Esophagus (tissue), 2 donors: ENCODE results near the gene ADARB2. TPM values are rescaled to one million over a fixed set of nuclear protein-coding genes. Genes with fewer than 3 reads are reported as not detected.

Experiments
- H3K27ac ChIP-seq, 2 donors: one replicate each; pipeline ENCODE4 v1.5.1; 2013; ENCODE audit warnings: low read depth in 2 of 2, mild to moderate bottlenecking in 2 of 2, inconsistent platforms in 1 of 2, low read length in 1 of 2, moderate library complexity in 1 of 2
- H3K27me3 ChIP-seq, 2 donors: one replicate each; pipeline ENCODE4 v1.6.1; 2013; ENCODE audit warnings: low read length in 2 of 2, control low read depth in 1 of 2, mild to moderate bottlenecking in 1 of 2; ENCODE audit not compliant: insufficient read depth in 2 of 2, control insufficient read depth in 1 of 2
- H3K36me3 ChIP-seq, 2 donors: one replicate each; pipeline ENCODE4 v1.6.1; 2013; ENCODE audit warnings: low read length in 1 of 2; ENCODE audit not compliant: control insufficient read depth in 2 of 2, insufficient read depth in 2 of 2
- H3K4me1 ChIP-seq, 2 donors: one replicate each; pipeline ENCODE4 v1.6.1; 2013; ENCODE audit warnings: low read length in 1 of 2; ENCODE audit not compliant: control insufficient read depth in 2 of 2, insufficient read depth in 2 of 2
- H3K4me3 ChIP-seq, 2 donors: one replicate each; pipeline ENCODE4 v1.5.1; 2013; ENCODE audit warnings: low read length in 2 of 2, mild to moderate bottlenecking in 2 of 2, low read depth in 1 of 2, moderate library complexity in 1 of 2
- H3K9me3 ChIP-seq, 2 donors: one replicate each; pipeline ENCODE4 v1.6.1; 2013; ENCODE audit warnings: mild to moderate bottlenecking in 2 of 2, low read depth in 1 of 2, low read length in 1 of 2, moderate library complexity in 1 of 2; ENCODE audit not compliant: control insufficient read depth in 2 of 2, insufficient read depth in 1 of 2
- WGBS, 2 donors: extraction: QIAGEN DNeasy Blood & Tissue Kit; methylation state at CpG; one replicate each; pipeline ENCODE4 v1.1.7; 2013; 5-methylcytosine and 5-hydroxymethylcytosine counted together
- polyA plus RNA-seq, 2 donors: library from polyadenylated mRNA; stranded (reverse); fragments of 200-250 nt; gene quantifications; one replicate each; pipeline ENCODE4 v1.2.3, GENCODE V29; 2013
- donor health status: healthy with polysubstance abuse.
- donor health status: Bipolar disorder and iron deficiency.

The ADARB2 gene
- polyA plus RNA-seq, 2 donors: 0.33 to 0.65 TPM

DNA sequence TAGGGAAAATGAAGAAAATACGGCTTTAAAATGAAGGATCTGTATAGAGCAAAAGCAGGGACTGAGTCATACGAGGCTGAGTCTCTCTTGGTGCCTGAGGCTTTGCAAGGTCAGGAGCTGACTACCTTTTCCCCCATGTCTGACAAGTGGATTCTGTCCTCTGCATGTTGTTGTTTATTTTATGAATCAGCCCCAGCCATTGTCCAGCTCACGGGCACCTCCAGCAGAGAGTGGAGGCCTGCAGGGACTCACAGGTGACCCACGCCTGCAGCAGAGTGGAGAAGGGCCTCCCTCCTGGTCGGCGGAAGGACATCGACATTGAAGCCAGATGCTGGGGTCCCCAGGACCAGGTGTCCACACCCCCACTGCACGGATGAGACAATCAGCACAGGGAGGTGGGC lies 447.3 kb downstream of the ADARB2 start:
- peak overlapping the region in 1 of 2 donors; percentile 74 for H3K27ac ChIP-seq
- H3K36me3 ChIP-seq: no peaks in the 10 kb centered on the region
- no peak overlapping the region for H3K4me3 ChIP-seq
- WGBS, 2 donors: 58 to 72% methylated on average over 8 of the region's 8 CpGs
- H3K9me3 ChIP-seq: no peaks in the 10 kb centered on the region
- H3K27me3 ChIP-seq: no peaks in the 10 kb centered on the region
- H3K4me1 ChIP-seq: peaks cover 2 to 17% of the 10 kb centered on the region in 2 donors

DNA sequence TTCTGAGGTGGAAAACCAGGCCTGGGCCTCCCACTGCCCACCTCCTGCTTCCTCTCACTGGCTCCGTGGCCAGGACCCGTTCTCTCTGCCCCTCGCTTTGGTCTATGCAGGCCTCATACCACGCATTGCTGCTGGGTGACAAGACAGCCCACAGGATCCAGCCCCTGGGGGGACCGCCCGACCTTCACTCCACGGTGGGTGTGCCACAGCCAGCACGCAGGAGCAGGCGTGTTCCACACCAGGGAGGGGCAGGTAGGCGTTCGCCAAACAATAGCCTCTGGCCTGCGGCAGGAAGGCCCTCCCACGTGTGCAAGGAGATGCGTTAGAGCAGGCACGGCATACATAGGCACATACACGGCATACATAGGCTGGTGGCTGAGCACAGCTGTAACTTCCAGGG lies 447.7 kb downstream of the ADARB2 start:
- WGBS, 2 donors: 48 to 67% methylated on average over 16 of the region's 16 CpGs
- Histone ChIP-seq H3K4me1 (peaks cover 2 to 17% of the 10 kb centered on the region in 2 donors), H3K9me3 (no peaks in the 10 kb centered on the region), H3K27me3 (no peaks in the 10 kb centered on the region), H3K27ac (peak overlapping the region; percentile 57 to 77), H3K36me3 (no peaks in the 10 kb centered on the region), H3K4me3 (no peak overlapping the region)

DNA sequence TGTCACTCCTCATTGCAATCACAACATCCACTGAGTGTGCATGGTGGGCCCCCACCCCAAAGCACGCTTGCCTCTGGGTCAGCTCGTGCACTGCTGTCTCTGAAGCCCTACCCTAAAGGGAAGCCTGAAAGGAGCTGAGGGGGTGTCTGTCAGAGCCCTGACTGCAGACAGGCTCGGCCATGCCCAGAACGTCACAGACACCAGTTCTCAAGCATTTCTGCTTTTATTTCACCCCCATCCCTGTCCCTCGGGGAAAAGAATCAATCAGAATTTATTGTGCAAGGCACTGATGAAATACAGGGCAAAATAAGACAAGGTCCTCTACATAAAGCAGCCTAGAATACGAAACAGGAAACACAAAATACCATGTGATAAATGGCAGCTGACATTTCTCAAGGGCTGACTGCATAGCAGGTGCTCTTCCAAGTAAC lies 449.3 kb downstream of the ADARB2 start:
- Histone ChIP-seq H3K4me3 (no peak overlapping the region), H3K27me3 (no peaks in the 10 kb centered on the region)

DNA sequence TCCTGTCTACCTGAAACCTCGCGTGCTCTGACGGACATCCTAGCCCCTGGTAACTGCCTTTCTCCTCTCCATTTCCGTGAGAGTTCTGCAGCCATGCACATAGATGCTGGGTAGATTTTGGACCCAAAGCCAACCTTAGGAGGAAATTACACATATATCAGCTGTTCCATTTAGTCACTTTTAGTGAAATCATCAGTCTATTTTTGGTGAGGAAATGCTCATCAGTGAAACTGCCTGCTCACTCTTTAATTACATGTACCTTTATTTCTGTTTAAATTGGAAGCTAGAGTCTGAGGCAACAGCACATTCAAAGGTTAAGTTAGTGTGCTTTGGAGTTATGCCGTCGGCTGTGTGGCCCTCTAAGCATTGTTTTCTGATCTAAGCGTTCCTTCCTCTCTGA lies 449.8 kb downstream of the ADARB2 start:
- no peaks in the 10 kb centered on the region for H3K36me3 ChIP-seq
- no peaks in the 10 kb centered on the region for H3K27me3 ChIP-seq
- 63 to 64% methylated on average over 7 of the region's 7 CpGs for WGBS, 2 donors
- no peak overlapping the region for H3K4me3 ChIP-seq
- no peaks in the 10 kb centered on the region for H3K9me3 ChIP-seq
- peak overlapping the region in 1 of 2 donors; percentile 82 for H3K27ac ChIP-seq
- H3K4me1 ChIP-seq: peaks cover 2 to 17% of the 10 kb centered on the region in 2 donors

More for the DNA sequence above, 449.3 kb downstream of the ADARB2 start:
- no peaks in the 10 kb centered on the region for H3K9me3 ChIP-seq
- 28 to 33% methylated on average over 6 of the region's 6 CpGs for WGBS, 2 donors
- peaks cover 2 to 17% of the 10 kb centered on the region in 2 donors for H3K4me1 ChIP-seq
- no peaks in the 10 kb centered on the region for H3K36me3 ChIP-seq
- H3K27ac ChIP-seq: peak overlapping the region in 1 of 2 donors; percentile 82

DNA sequence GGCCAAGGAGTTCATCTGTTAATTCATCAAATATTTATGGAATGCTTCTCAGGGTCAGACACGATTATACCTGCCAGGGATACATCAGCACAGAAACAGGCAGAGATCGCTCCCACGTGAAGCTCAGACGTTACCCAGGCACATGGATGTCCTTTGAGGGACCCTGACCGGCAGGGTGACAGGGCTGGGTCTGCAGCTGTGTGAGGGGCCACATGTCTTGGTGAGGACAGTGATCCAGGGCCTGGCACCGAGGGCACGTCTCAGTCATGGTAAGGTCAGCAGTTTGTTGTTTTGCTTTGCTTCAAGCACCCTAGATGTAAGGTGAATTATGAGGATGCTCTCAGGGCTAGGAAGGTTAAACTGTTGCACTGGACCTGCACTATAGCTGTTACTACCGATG lies 453.2 kb downstream of the ADARB2 start:
- 83 to 87% methylated on average over 8 of the region's 8 CpGs for WGBS, 2 donors
- Histone ChIP-seq H3K27ac (no peak overlapping the region), H3K4me1 (peaks cover 2 to 8% of the 10 kb centered on the region in 2 donors), H3K9me3 (no peaks in the 10 kb centered on the region), H3K27me3 (no peaks in the 10 kb centered on the region), H3K4me3 (no peak overlapping the region), H3K36me3 (no peaks in the 10 kb centered on the region)

DNA sequence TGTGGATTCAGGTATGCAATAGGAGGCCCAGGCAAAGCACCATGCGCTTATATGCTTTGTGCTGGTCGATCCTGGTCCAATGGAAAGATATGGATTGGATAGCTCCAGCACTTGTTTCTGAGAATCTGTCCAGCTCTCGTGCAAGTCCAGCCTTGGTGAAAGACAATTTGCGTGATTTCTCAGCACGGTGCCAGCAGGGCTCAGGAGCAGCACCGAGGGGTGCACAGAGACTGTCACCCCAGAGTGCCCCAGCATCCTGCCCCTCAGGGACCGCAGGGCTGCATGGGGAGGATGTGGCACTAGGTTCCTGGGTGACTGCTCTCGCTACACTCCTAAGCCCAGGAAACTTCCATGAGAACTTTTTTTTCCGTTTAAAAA lies 455.9 kb downstream of the ADARB2 start:
- H3K36me3 ChIP-seq: no peaks in the 10 kb centered on the region

DNA sequence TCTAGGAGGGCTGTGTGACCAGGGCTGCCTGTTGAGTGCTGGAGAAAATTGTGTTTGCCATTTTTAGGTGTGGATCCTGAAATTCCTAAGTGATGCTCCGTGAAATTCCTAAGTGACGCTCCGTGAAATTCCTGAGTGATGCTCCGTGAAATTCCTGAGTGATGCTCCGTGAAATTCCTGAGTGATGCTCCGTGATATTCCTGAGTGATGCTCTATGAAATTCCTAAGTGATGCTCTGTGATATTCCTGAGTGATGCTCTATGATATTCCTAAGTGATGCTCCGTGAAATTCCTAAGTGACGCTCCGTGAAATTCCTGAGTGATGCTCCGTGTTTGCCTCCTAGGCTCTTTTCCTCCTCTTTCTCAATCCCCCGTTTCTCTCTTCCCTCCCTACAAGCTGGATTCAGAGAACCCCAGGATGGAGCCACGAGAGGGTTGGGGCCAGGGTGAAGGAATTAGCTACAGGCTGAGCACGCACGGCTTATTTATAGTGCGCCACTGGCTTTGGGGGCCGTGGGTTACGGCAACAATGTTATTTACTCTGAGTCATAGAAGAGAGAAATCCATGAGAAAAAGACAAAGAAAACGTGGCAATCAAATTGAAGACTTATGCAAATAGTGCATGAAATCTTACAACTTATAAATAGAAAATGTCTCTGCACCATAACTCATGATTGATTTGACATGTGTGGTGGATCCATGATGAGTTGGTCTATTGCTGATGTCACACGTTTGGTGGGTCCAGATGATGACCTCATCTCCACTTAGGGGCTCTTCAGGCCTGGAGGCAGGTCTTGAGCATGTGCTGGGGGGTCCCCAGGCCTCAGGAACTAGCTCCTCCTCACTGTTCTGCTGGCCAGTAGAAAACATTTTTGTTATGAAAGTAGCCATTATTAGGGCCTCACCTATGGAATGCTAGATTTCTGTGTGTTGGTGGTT lies 456.6 kb downstream of the ADARB2 start:
- H3K36me3 ChIP-seq: no peaks in the 10 kb centered on the region
- 78 to 81% methylated on average over 19 of the region's 19 CpGs for WGBS, 2 donors

More for the DNA sequence above, 455.9 kb downstream of the ADARB2 start:
- Histone ChIP-seq H3K4me1 (peaks cover 0 to 2% of the 10 kb centered on the region in 2 donors), H3K9me3 (no peaks in the 10 kb centered on the region), H3K4me3 (no peak overlapping the region), H3K27me3 (no peaks in the 10 kb centered on the region), H3K27ac (no peak overlapping the region)
- WGBS, 2 donors: 87 to 90% methylated on average over 9 of the region's 9 CpGs

DNA sequence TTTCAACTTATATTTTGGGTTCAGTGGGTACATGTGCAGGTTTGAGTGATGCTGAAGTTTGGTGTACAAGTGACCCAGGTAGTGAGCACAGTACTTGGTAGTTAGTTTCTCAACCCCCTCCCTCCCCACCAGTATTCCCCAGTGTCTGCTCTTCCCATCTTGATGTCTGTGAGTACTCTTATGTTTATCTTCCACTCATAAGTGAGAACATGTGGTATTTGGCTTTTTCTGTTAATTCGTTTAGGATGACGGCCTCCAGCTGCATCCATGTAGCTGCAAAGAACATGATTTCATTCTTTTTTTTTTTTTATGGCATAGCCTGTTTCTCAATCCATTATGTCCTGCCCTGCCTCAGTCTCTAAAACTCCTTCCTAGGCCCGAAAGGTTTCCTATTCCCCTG lies 459.0 kb downstream of the ADARB2 start:
- Histone ChIP-seq H3K4me1 (peaks cover 0 to 2% of the 10 kb centered on the region in 2 donors), H3K27ac (no peak overlapping the region), H3K27me3 (no peaks in the 10 kb centered on the region), H3K4me3 (no peak overlapping the region), H3K36me3 (no peaks in the 10 kb centered on the region), H3K9me3 (no peaks in the 10 kb centered on the region)
- WGBS, 2 donors: 67 to 73% methylated on average over 3 of the region's 3 CpGs

More for the DNA sequence above, 456.6 kb downstream of the ADARB2 start:
- H3K27ac ChIP-seq: no peak overlapping the region
- H3K4me3 ChIP-seq: no peak overlapping the region
- peaks cover 0 to 2% of the 10 kb centered on the region in 2 donors for H3K4me1 ChIP-seq
- no peaks in the 10 kb centered on the region for H3K9me3 ChIP-seq
- no peaks in the 10 kb centered on the region for H3K27me3 ChIP-seq

DNA sequence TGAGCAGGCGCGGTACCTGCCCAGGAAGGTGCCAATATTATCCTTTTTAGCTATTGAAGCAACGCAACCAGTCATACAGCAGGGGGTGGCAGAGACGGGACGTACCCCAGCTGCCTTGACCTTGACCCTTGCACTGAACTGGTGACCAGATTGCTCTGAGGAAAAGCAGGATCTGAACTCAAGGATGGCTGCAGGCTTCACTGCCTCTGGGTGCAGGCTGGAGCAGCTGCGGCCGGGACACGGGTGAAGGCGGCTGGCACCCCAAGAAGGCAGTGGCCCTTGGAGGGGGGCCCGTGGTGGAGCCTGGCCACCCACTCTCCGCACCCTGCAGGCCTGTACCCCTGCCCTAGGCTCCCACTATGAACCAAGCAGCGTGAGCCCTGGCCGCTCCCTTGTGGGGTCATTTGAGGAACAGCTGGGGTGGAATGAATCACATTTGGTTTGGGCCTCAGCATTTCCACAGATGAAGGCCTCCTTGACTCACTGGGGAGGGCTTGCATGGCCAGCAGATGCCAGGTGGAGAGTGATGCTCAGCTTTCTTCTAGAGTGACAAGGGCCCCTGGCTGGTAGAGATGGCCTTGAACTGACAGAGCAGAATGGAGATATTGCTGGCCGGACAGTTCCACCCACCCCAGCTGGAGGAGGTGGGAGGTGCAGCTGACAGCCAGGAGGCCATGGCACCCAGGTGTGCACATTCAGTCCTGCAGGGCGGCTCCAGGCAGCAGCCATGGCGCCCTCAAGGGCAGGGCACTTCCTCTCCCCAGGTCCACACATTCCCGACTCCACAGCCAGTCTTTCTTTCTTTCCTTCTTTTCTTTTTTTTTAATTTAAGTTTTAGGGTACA lies 462.4 kb downstream of the ADARB2 start:
- Histone ChIP-seq H3K4me1 (no peaks in the 10 kb centered on the region), H3K9me3 (no peaks in the 10 kb centered on the region), H3K27ac (no peak overlapping the region), H3K36me3 (no peaks in the 10 kb centered on the region), H3K4me3 (no peak overlapping the region), H3K27me3 (no peaks in the 10 kb centered on the region)
- WGBS, 2 donors: 91 to 93% methylated on average over 17 of the region's 17 CpGs
